ENCODE data around the gene MTSS2. TPM values are rescaled to one million over a fixed set of nuclear protein-coding genes. Genes with fewer than 3 reads are reported as not detected.

The MTSS2 gene
- 43.1 TPM for polyA plus RNA-seq (2013, experiment 1 of 2)
- 46.9 TPM for polyA plus RNA-seq (2013, experiment 2 of 2)

GRCh38 chr16:70685938-70686375 is at the start of gene MTSS2:
Gene MTSS2 (minus strand): TSS chr16:70686053. CDS start chr16:70685791, 262 bp downstream.
- Histone ChIP-seq H2BK120ac (ENCODE audit: low read depth, low read length) (no peak within 1 kb of the TSS), H3K23ac (ENCODE audit: low read length) (no peak within 1 kb of the TSS), H3K9ac (ENCODE audit: low read length) (peak within 1 kb of the TSS; percentile 78), H3K4ac (ENCODE audit: low read depth, low read length) (peak within 1 kb of the TSS; percentile 17), H2BK5ac (ENCODE audit: low read length) (no peak within 1 kb of the TSS), H3K56ac (ENCODE audit: low read length) (peak within 1 kb of the TSS; percentile 84), H3K79me2 (ENCODE audit: control insufficient read depth, insufficient read depth, low read length) (no peaks in the 10 kb centered on the region), H3K79me1 (ENCODE audit: low read length) (peaks cover 2% of the 10 kb centered on the region), H3K4me3 (ENCODE audit: low read length) (peak within 1 kb of the TSS; percentile 55), H3K18ac (ENCODE audit: low read length) (peak within 1 kb of the TSS; percentile 22), H4K8ac (ENCODE audit: low read depth, low read length) (no peak within 1 kb of the TSS), H3K4me1 (ENCODE audit: control insufficient read depth, low read depth, low read length) (no peaks in the 10 kb centered on the region), H3K36me3 (ENCODE audit: control insufficient read depth, insufficient read depth, low read length) (no peaks in the 10 kb centered on the region), H3K4me2 (ENCODE audit: low read length) (peak within 1 kb of the TSS; percentile 79), H3K27ac (ENCODE audit: low read depth, low read length) (peak within 1 kb of the TSS; percentile 40), H2BK15ac (replicated peaks; ENCODE audit: low read depth) (no peak within 1 kb of the TSS), H4K5ac (ENCODE audit: low read length) (no peak within 1 kb of the TSS), H2AK5ac (ENCODE audit: low read length) (no peak within 1 kb of the TSS), H3K27me3 (ENCODE audit: insufficient read depth, low read length, poor library complexity) (no peaks in the 10 kb centered on the region)
- no CpG with 5 or more reads among the region's 72 CpGs for WGBS (ENCODE audit: extremely low coverage, insufficient coverage, low lambda C conversion rate)
- DNase-seq, result peak; percentile 84

DNA sequence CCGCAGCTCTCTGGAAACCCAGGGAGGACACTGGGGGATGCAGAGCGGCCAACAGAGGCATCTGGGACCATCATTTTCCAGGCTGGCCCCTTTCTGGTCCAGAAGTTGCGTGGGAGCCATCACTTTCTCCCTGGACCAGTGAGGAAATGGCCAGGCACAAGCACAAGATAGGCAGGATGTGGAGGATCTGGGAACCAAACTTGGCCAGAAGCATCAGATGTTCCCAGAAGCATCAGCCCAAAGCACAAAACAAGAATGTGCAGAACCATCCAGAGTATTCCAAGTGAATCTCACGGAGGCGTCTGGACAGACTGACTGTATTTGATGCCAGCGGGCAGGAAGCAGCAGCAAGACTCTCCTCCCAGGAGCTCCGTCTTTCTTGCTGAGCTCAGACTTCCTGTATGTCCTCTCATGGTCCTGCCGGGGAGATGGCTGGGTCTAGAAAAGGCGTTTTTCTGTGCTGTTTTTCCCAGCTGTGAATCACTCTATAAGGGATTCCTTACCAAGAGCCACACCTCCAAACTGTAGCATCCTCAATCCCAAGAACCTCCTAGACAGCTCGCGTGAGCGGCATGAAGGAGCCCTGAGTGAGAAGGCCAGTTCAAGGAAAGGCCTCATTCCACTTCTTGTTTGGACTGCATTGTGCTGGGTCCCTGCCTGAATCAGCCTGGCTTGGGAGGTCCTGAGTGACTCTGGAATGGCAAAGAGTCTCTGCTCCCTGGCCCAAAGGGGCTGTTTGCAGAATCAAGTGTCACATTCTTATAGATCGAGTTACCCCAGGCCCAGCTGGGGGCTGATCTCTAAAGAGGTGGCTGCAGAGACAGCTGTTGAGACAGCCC is 49.5 kb upstream of the MTSS2 start:
- Histone ChIP-seq H4K5ac (ENCODE audit: low read length) (no peak overlapping the region), H4K8ac (ENCODE audit: low read depth, low read length) (no peak overlapping the region), H2BK15ac (replicated peaks; ENCODE audit: low read depth) (no peak overlapping the region), H3K56ac (ENCODE audit: low read length) (peak overlapping the region; percentile 3), H3K4me1 (ENCODE audit: control insufficient read depth, low read depth, low read length) (peaks cover 2% of the 10 kb centered on the region), H2BK120ac (ENCODE audit: low read depth, low read length) (no peak overlapping the region), H2BK5ac (ENCODE audit: low read length) (no peak overlapping the region), H3K79me1 (ENCODE audit: low read length) (no peaks in the 10 kb centered on the region), H3K4ac (ENCODE audit: low read depth, low read length) (no peak overlapping the region), H3K4me3 (ENCODE audit: low read length) (no peak overlapping the region), H3K4me2 (ENCODE audit: low read length) (no peak overlapping the region), H3K79me2 (ENCODE audit: control insufficient read depth, insufficient read depth, low read length) (no peaks in the 10 kb centered on the region), H3K36me3 (ENCODE audit: control insufficient read depth, insufficient read depth, low read length) (no peaks in the 10 kb centered on the region), H3K18ac (ENCODE audit: low read length) (no peak overlapping the region), H3K27ac (ENCODE audit: low read depth, low read length) (no peak overlapping the region), H3K27me3 (ENCODE audit: insufficient read depth, low read length, poor library complexity) (no peaks in the 10 kb centered on the region), H2AK5ac (ENCODE audit: low read length) (no peak overlapping the region), H3K23ac (ENCODE audit: low read length) (no peak overlapping the region), H3K9ac (ENCODE audit: low read length) (no peak overlapping the region)
- DNase-seq, result peak; percentile 83
- WGBS (ENCODE audit: extremely low coverage, insufficient coverage, low lambda C conversion rate), result no CpG with 5 or more reads among the region's 13 CpGs

GRCh38 chr16:70734522-70735095 is 48.8 kb upstream of the MTSS2 start:
- Histone ChIP-seq H2AK5ac (ENCODE audit: low read length) (no peak overlapping the region), H4K5ac (ENCODE audit: low read length) (no peak overlapping the region), H3K56ac (ENCODE audit: low read length) (no peak overlapping the region), H3K27ac (ENCODE audit: low read depth, low read length) (no peak overlapping the region), H2BK5ac (ENCODE audit: low read length) (no peak overlapping the region), H3K79me2 (ENCODE audit: control insufficient read depth, insufficient read depth, low read length) (no peaks in the 10 kb centered on the region), H3K23ac (ENCODE audit: low read length) (no peak overlapping the region), H3K4me2 (ENCODE audit: low read length) (no peak overlapping the region), H3K4ac (ENCODE audit: low read depth, low read length) (no peak overlapping the region), H3K79me1 (ENCODE audit: low read length) (no peaks in the 10 kb centered on the region), H3K4me1 (ENCODE audit: control insufficient read depth, low read depth, low read length) (peaks cover 2% of the 10 kb centered on the region), H2BK15ac (replicated peaks; ENCODE audit: low read depth) (no peak overlapping the region), H3K9ac (ENCODE audit: low read length) (no peak overlapping the region), H3K36me3 (ENCODE audit: control insufficient read depth, insufficient read depth, low read length) (no peaks in the 10 kb centered on the region), H3K18ac (ENCODE audit: low read length) (no peak overlapping the region), H3K4me3 (ENCODE audit: low read length) (no peak overlapping the region), H2BK120ac (ENCODE audit: low read depth, low read length) (no peak overlapping the region), H3K27me3 (ENCODE audit: insufficient read depth, low read length, poor library complexity) (no peaks in the 10 kb centered on the region), H4K8ac (ENCODE audit: low read depth, low read length) (no peak overlapping the region)
- no CpG with 5 or more reads among the region's 4 CpGs for WGBS (ENCODE audit: extremely low coverage, insufficient coverage, low lambda C conversion rate)
- DNase-seq, result no peak

GRCh38 chr16:70730944-70731343 is 45.1 kb upstream of the MTSS2 start:
- H2BK120ac ChIP-seq (ENCODE audit: low read depth, low read length), result no peak overlapping the region
- H3K9ac ChIP-seq (ENCODE audit: low read length), result no peak overlapping the region
- no peak overlapping the region for H3K56ac ChIP-seq (ENCODE audit: low read length)
- no peak overlapping the region for H4K8ac ChIP-seq (ENCODE audit: low read depth, low read length)
- H3K4me2 ChIP-seq (ENCODE audit: low read length), result no peak overlapping the region
- H3K27ac ChIP-seq (ENCODE audit: low read depth, low read length), result no peak overlapping the region
- H3K27me3 ChIP-seq (ENCODE audit: insufficient read depth, low read length, poor library complexity), result no peaks in the 10 kb centered on the region
- no peak overlapping the region for H2BK15ac ChIP-seq (replicated peaks; ENCODE audit: low read depth)
- H2AK5ac ChIP-seq (ENCODE audit: low read length), result no peak overlapping the region
- H3K4me1 ChIP-seq (ENCODE audit: control insufficient read depth, low read depth, low read length), result peaks cover under 1% of the 10 kb centered on the region
- no peak overlapping the region for H3K23ac ChIP-seq (ENCODE audit: low read length)
- H2BK5ac ChIP-seq (ENCODE audit: low read length), result no peak overlapping the region
- H3K18ac ChIP-seq (ENCODE audit: low read length), result no peak overlapping the region
- no peak overlapping the region for H3K4ac ChIP-seq (ENCODE audit: low read depth, low read length)
- no peaks in the 10 kb centered on the region for H3K79me2 ChIP-seq (ENCODE audit: control insufficient read depth, insufficient read depth, low read length)
- WGBS (ENCODE audit: extremely low coverage, insufficient coverage, low lambda C conversion rate), result no CpG with 5 or more reads among the region's 3 CpGs
- no peaks in the 10 kb centered on the region for H3K79me1 ChIP-seq (ENCODE audit: low read length)
- no peak overlapping the region for H4K5ac ChIP-seq (ENCODE audit: low read length)
- no peak overlapping the region for H3K4me3 ChIP-seq (ENCODE audit: low read length)
- no peak for DNase-seq
- no peaks in the 10 kb centered on the region for H3K36me3 ChIP-seq (ENCODE audit: control insufficient read depth, insufficient read depth, low read length)

- Histone ChIP-seq H4K5ac (ENCODE audit: low read length) (no peak overlapping the region), H3K4me3 (ENCODE audit: low read length) (no peak overlapping the region), H3K23ac (ENCODE audit: low read length) (no peak overlapping the region), H4K8ac (ENCODE audit: low read depth, low read length) (no peak overlapping the region), H3K79me2 (ENCODE audit: control insufficient read depth, insufficient read depth, low read length) (no peaks in the 10 kb centered on the region), H3K56ac (ENCODE audit: low read length) (peak overlapping the region; percentile 7), H3K27ac (ENCODE audit: low read depth, low read length) (no peak overlapping the region), H2BK120ac (ENCODE audit: low read depth, low read length) (no peak overlapping the region), H3K9ac (ENCODE audit: low read length) (no peak overlapping the region), H2AK5ac (ENCODE audit: low read length) (no peak overlapping the region), H3K4ac (ENCODE audit: low read depth, low read length) (no peak overlapping the region), H2BK15ac (replicated peaks; ENCODE audit: low read depth) (no peak overlapping the region), H3K79me1 (ENCODE audit: low read length) (no peaks in the 10 kb centered on the region), H3K18ac (ENCODE audit: low read length) (no peak overlapping the region), H3K36me3 (ENCODE audit: control insufficient read depth, insufficient read depth, low read length) (no peaks in the 10 kb centered on the region), H3K4me1 (ENCODE audit: control insufficient read depth, low read depth, low read length) (peaks cover 2% of the 10 kb centered on the region), H2BK5ac (ENCODE audit: low read length) (no peak overlapping the region), H3K4me2 (ENCODE audit: low read length) (no peak overlapping the region), H3K27me3 (ENCODE audit: insufficient read depth, low read length, poor library complexity) (no peaks in the 10 kb centered on the region)
- no peak for DNase-seq
- no CpG with 5 or more reads among the region's 7 CpGs for WGBS (ENCODE audit: extremely low coverage, insufficient coverage, low lambda C conversion rate)
These were observed 44.2 kb upstream of the MTSS2 start for GRCh38 chr16:70730031-70730430.

Measured in mesendoderm (in vitro differentiated cells).